Subcutaneous abdominal adipose tissue (tissue), 5 donors: ENCODE measurements around the gene DGKZ.

Experiments
- H3K27ac ChIP-seq: one replicate; pipeline ENCODE4 v1.7.0; 2013; ENCODE audit warnings: low read depth, mild to moderate bottlenecking, inconsistent platforms, low read length, moderate library complexity
- H3K27me3 ChIP-seq, 5 donors: one replicate each; pipeline ENCODE4 v1.7.0; 2013; ENCODE audit warnings: low read length in 5 of 5, inconsistent platforms in 1 of 5; ENCODE audit not compliant: control insufficient read depth in 5 of 5, insufficient read depth in 4 of 5
- H3K36me3 ChIP-seq, 5 donors: one replicate each; pipeline ENCODE4 v1.7.0; 2013; ENCODE audit warnings: low read length in 5 of 5; ENCODE audit not compliant: control insufficient read depth in 5 of 5, insufficient read depth in 5 of 5
- H3K4me1 ChIP-seq, 5 donors: one replicate each; pipeline ENCODE4 v1.7.0; 2013; ENCODE audit warnings: low read length in 5 of 5, mild to moderate bottlenecking in 3 of 5, moderate library complexity in 1 of 5; ENCODE audit not compliant: control insufficient read depth in 5 of 5, insufficient read depth in 5 of 5
- H3K4me3 ChIP-seq, 5 donors: one replicate each; pipeline ENCODE4 v1.7.0; 2013; ENCODE audit warnings: low read length in 5 of 5, low read depth in 1 of 5
- H3K9ac ChIP-seq, 5 donors: one replicate each; pipeline ENCODE4 v1.7.0; 2013; ENCODE audit warnings: low read length in 5 of 5, mild to moderate bottlenecking in 4 of 5, moderate library complexity in 3 of 5
- H3K9me3 ChIP-seq, 5 donors: one replicate each; pipeline ENCODE4 v1.7.0; 2013; ENCODE audit warnings: low read length in 5 of 5; ENCODE audit not compliant: control insufficient read depth in 5 of 5
- donor health status: healthy.
- donor health status: healthy.
- donor health status: healthy.
- donor health status: healthy.
- donor health status: healthy.

DGKZ gene

DNA sequence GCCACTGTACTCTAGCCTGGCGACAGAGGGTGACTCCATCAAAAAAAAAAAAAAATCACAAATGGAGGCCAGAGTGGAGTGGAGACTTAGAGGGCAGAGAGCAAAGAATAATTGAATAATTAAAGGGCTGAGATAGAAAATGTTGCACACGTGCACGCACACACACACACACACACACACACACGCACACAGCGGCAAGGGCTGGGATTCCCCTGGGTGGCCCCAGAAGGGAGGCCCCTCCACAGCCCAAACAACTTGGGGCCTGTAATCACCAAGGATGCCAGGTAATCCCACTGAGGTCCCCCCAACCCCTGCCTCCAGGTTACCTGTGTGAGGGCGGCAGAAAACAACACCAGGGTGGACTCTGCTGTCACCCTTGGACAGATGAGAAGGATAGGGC, 12.0 kb upstream of the DGKZ start:
- H3K9ac ChIP-seq, result no peak overlapping the region
- H3K9me3 ChIP-seq, result no peaks in the 10 kb centered on the region
- H3K36me3 ChIP-seq, result no peaks in the 10 kb centered on the region
- no peak overlapping the region for H3K4me3 ChIP-seq
- no peak overlapping the region for H3K27ac ChIP-seq
- peaks cover 3 to 69% (median 50%) of the 10 kb centered on the region in 5 donors for H3K4me1 ChIP-seq
- H3K27me3 ChIP-seq, result peaks cover 0 to 12% (median 5%) of the 10 kb centered on the region in 5 donors

DNA sequence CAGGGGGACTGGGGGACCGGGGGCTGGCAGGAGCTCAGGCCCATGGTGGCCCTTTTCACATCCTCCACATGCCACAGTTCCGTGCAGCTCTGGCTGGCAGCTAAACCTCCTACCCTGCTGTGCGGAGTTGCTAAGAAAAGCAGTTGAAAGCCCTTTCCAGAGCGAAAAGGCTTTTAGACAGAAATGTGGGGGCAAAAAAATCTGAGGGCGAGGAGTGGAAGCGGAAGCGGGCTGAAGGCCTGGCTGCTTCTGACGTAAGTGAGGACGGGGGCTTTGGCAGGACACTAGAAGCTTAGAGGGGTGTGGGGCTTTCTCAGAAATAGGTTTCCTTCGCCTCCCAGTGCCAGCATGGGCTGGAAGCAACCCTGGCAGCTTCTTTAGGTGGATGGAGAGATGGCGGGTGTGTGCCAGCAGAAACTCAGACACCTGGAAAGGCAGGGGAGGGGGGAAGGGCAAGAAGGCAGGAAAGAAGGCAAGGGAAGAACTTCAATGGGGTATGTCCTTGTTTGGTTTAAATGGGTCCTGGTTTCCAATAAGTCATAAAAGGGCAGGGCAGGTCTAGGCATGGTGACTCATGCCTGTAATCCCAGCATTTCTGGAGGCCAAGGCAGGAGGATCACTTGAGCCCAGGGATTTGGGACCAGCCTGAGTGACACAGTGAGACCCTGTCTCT, 11.2 kb upstream of the DGKZ start:
- no peaks in the 10 kb centered on the region for H3K36me3 ChIP-seq
- peaks cover 3 to 69% (median 52%) of the 10 kb centered on the region in 5 donors for H3K4me1 ChIP-seq
- no peak overlapping the region for H3K9ac ChIP-seq
- peaks cover 0 to 12% (median 4%) of the 10 kb centered on the region in 5 donors for H3K27me3 ChIP-seq
- H3K4me3 ChIP-seq, result no peak overlapping the region
- no peaks in the 10 kb centered on the region for H3K9me3 ChIP-seq
- peak overlapping the region; percentile 23 for H3K27ac ChIP-seq

DNA sequence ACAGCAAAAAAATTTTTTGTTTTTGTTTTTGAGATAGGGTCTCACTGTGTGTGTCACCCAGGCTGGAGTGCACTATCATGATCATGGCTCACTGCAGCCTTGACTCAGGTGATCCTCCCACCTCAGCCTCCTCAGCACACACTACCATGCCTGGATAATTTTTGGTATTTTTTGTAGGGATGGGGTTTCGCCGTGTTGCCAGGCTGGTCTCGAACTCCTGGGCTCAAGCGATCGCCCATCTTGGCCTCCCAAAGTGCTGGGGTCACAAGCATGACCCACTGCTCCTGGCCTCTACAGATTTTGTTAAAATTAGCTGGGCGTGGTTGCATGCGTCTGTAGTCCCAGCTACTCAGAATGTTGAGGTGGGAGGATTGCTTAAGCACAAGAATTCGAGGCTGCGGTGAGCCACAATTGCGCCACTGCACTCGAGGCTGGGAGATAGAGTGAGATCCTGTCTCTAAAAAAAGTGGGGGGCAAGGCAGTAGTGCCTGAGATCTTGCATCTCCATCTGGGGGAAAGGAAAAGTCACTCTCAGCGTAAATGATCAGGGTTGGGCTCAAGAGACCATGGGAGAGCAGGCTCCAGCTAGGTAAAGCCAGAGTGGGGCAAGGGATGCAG, 10.6 kb upstream of the DGKZ start:
- Histone ChIP-seq H3K27ac (no peak overlapping the region), H3K36me3 (no peaks in the 10 kb centered on the region)

DNA sequence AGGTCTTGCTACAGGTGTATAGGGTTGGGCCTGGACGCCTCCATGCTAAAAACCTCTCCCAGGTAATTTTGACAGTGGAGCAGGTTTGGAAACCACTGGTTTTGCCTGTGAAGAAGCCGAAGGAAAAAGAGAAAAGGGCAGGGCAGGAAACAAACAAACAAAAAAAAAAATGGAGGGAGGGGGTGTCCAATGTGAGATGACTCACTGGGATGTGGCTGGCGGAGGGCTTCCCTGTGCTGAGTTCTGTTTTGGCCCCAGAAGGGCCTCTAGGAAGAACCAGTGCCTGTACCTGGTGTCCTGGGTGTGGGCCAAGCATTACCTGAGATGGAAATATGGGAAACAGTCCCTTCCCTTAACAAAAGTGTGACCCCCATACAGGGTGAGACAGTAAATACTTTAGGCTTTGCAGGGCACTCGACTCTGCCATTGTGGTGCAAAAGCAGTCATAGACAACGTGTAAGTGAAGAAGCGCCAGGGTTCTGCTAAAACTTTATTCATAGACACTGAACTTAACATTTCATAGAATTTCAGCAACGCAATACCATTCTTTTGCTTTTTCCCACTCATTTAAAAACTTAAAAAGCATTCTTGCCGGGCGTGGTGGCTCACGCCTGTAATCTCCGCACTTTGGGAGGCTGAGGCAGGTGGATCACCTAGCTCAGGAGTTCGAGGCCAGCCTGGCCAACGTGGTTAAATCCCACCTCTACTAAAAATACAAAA, 9.5 kb upstream of the DGKZ start:
- H3K9me3 ChIP-seq, result no peaks in the 10 kb centered on the region
- no peak overlapping the region for H3K4me3 ChIP-seq
- H3K36me3 ChIP-seq, result no peaks in the 10 kb centered on the region
- H3K9ac ChIP-seq, result no peak overlapping the region
- H3K27ac ChIP-seq, result peak overlapping the region; percentile 98
- peaks cover 8 to 73% (median 60%) of the 10 kb centered on the region in 5 donors for H3K4me1 ChIP-seq
- peaks cover 0 to 6% (median 3%) of the 10 kb centered on the region in 5 donors for H3K27me3 ChIP-seq

More for the DNA sequence above, 10.6 kb upstream of the DGKZ start:
- H3K4me1 ChIP-seq, result peaks cover 3 to 69% (median 55%) of the 10 kb centered on the region in 5 donors
- no peak overlapping the region for H3K9ac ChIP-seq
- H3K9me3 ChIP-seq, result no peaks in the 10 kb centered on the region
- peaks cover 0 to 12% (median 4%) of the 10 kb centered on the region in 5 donors for H3K27me3 ChIP-seq
- no peak overlapping the region for H3K4me3 ChIP-seq

DNA sequence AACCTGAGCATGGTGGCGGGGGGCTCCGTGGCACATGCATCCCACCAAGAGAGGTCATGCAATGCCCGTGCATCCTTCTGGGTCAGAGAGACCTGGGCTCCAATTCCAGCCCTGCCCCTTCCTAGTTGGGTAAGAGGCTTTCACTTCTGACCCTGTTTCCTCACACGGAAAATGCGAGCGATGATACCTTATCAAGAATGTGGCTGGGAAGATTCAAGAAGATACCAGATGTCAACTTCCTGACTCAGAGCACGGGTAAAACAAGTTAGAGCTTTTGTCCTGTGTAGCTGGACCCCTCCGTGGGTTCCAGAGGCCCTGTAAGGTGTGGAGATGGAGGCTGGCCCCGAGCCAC, 8.7 kb upstream of the DGKZ start:
- peaks cover 12 to 76% (median 64%) of the 10 kb centered on the region in 5 donors for H3K4me1 ChIP-seq
- no peaks in the 10 kb centered on the region for H3K36me3 ChIP-seq
- H3K27ac ChIP-seq, result peak overlapping the region; percentile 98
- H3K27me3 ChIP-seq, result peaks cover 0 to 4% (median under 1%) of the 10 kb centered on the region in 5 donors
- H3K4me3 ChIP-seq, result peak overlapping the region; percentile 43 to 66 (median 56)
- no peaks in the 10 kb centered on the region for H3K9me3 ChIP-seq
- H3K9ac ChIP-seq, result peak overlapping the region; percentile 53 to 74 (median 68)

DNA sequence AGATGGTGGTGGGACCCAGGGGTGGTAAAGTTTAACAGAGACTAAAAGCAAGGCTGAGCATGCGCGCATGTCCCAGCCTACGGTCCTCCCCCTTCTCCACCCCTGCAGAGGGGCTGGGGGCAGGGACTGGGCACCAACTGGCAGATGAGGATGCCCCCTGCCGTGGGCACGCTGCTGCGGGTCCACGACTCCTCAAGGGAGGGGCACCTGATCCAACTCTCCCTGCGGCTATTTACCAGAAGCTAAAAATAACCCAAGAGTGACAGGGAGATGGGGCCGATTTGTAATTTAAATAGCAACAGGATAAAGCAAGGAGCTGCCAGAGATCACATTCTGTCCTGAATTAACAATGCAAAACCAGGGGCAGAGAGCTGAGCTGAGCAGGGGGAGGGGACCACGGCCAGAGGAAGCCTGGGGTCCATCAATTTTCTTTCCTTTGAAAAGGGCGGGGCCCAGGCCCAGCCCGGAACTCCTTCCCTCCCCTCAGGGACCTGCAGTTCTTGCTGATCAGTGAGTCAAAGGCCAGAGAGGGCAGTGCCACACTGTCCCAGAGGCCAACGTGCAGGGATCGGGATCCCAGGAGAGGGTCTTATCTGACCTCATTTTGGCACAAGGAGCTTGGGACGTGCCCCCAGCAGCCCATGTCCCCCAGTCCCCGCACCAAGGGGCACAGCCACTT, 8.1 kb upstream of the DGKZ start:
- peaks cover 12 to 76% (median 67%) of the 10 kb centered on the region in 5 donors for H3K4me1 ChIP-seq
- H3K9me3 ChIP-seq, result no peaks in the 10 kb centered on the region
- no peaks in the 10 kb centered on the region for H3K36me3 ChIP-seq
- H3K27me3 ChIP-seq, result peaks cover 0 to 2% (median 0%) of the 10 kb centered on the region in 5 donors
- peak overlapping the region; percentile 43 to 66 (median 56) for H3K4me3 ChIP-seq
- H3K27ac ChIP-seq, result peak overlapping the region; percentile 98
- H3K9ac ChIP-seq, result peak overlapping the region; percentile 53 to 74 (median 68)

DNA sequence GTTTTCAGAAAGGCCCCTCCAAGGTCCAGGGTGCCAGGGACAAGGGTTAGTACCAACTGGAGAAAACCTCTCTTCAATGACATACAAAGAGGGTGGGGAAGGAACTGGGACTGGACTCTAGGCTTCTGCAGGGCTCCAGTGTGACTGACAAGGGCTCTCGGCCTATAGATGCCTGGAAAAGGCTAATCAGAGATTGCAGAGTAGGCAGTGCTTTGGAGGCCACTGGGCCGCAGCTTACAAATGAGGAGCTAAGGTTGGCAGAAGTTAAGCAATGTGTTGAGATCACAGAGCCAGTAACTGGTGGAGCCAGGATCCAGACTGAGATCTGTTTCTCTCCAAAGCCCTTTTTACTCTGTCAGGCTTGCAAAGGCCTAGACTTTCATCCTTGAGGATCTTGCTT, 7.4 kb upstream of the DGKZ start:
- H3K27ac ChIP-seq, result peak overlapping the region; percentile 98
- H3K4me3 ChIP-seq, result no peak overlapping the region
- H3K36me3 ChIP-seq, result no peaks in the 10 kb centered on the region
- peaks cover 12 to 83% (median 72%) of the 10 kb centered on the region in 5 donors for H3K4me1 ChIP-seq
- no peaks in the 10 kb centered on the region for H3K9me3 ChIP-seq
- no peaks in the 10 kb centered on the region for H3K27me3 ChIP-seq
- peak overlapping the region in 1 of 5 donors; percentile 59 for H3K9ac ChIP-seq

DNA sequence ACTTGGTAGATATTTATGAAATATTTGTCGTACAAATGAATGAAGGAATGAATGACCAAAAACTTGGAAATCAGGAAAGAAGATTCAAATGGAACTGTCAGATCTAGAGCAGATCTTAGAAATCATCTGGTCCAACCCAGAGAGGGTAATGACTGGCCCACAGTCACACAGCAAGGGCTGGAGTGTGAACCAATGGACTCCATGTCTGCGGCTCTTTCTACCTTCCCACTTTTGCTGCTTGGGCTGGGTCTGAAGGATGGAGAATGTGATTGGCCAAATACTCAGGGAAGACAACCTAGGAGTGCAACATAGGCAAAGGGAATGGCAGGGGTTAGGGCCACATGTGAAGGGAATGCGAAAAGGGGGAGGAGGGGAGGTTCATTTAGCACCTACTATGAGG, 5.8 kb upstream of the DGKZ start:
- H3K9ac ChIP-seq, result no peak overlapping the region
- peak overlapping the region; percentile 98 for H3K27ac ChIP-seq
- no peaks in the 10 kb centered on the region for H3K27me3 ChIP-seq
- no peak overlapping the region for H3K4me3 ChIP-seq
- no peaks in the 10 kb centered on the region for H3K36me3 ChIP-seq
- no peaks in the 10 kb centered on the region for H3K9me3 ChIP-seq
- peaks cover 13 to 94% (median 87%) of the 10 kb centered on the region in 5 donors for H3K4me1 ChIP-seq

DNA sequence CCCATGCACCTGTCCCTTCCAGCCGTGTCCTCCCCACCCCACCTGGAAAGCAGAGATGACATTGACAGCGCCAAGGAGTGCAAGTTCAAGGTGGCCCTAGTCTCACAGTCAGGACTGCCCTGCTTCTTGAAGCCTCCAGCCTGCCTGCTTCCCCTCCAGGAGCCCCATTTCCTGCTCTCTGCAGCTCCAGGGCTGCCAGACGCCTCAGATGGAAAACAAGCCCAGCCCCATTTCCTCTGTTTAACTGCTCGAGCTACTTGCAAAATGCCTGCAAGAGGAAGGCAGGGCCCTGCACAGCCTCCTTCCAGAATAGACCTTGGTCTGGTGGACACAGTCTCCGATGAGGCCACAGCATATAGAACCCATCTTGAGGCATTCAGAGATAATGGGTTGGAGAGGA, 5.0 kb upstream of the DGKZ start:
- peak overlapping the region; percentile 72 for H3K27ac ChIP-seq
- H3K4me3 ChIP-seq, result peak overlapping the region in 1 of 5 donors; percentile 7
- H3K9ac ChIP-seq, result peak overlapping the region in 1 of 5 donors; percentile 19
- H3K9me3 ChIP-seq, result no peaks in the 10 kb centered on the region
- H3K27me3 ChIP-seq, result no peaks in the 10 kb centered on the region
- H3K4me1 ChIP-seq, result peaks cover 18 to 95% (median 93%) of the 10 kb centered on the region in 5 donors
- no peaks in the 10 kb centered on the region for H3K36me3 ChIP-seq
